SK-N-DZ (cell line): Measurements from ENCODE around the gene RIPK1.

Experiments used
- DNase-seq: peaks from one replicate; pipeline ENCODE4 v3.0.0-alpha.2; 2015; ENCODE audit warnings: low spot score
- small RNA-seq, 2 experiments: library from RNA; depleted of rRNA; stranded (forward); fragments of <200 nt; gene quantifications; one replicate each; pipeline ENCODE3, GENCODE V24; 2014

The RIPK1 gene

DNA sequence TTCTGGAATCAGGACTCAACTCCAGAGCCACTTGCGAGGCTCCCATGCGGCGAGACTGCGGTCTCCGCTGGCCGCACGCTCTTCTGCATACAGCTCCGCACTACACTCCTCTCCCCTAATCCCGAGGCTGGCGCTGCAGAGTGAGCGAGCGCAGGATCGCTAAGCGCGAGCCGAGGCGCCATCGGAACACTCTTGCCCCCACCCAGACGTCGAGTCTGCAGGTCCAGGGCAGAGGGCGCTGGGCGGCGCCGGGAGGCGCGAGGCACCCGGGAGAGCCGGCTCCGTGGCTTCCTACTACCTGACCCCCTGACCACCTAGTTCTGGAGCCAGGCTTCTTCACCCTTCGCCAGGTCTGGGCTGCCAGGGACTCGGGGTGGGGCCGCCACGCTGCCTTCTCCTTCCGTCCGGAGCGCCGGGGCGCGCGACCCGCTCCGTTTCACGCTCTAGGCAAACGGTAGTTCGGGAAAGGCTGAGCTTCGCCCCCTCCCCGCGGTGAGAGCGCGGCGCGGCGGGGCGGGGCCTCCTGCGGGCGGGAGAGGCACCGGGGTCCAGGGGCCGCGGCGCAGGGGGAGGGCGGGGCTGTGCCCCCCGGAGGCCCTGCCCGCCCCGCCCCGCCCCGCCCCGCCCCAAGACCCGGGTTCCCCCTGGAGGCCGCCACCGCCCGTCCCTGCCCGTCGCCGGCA, 94.4 kb downstream of the RIPK1 start:
- DNase-seq, result peak; percentile 88

GRCh38 chr6:3163248-3163594, 94.9 kb downstream of the RIPK1 start:
- DNase-seq, result no peak

GRCh38 chr6:3164388-3164787, 96.1 kb downstream of the RIPK1 start:
- no peak for DNase-seq

Small RNA genes lying within 50 kb of the gene (small RNA-seq; reads per million reads assigned to genes)
- gene AL133351.4 (0 reads per million in 2 experiments), gene RNA5SP201 (0 reads per million in 2 experiments)
